ENCODE results near the gene NUSAP1. TPM values are rescaled to one million over a fixed set of nuclear protein-coding genes. Genes with fewer than 3 reads are reported as not detected.

NUSAP1 gene, protein sequence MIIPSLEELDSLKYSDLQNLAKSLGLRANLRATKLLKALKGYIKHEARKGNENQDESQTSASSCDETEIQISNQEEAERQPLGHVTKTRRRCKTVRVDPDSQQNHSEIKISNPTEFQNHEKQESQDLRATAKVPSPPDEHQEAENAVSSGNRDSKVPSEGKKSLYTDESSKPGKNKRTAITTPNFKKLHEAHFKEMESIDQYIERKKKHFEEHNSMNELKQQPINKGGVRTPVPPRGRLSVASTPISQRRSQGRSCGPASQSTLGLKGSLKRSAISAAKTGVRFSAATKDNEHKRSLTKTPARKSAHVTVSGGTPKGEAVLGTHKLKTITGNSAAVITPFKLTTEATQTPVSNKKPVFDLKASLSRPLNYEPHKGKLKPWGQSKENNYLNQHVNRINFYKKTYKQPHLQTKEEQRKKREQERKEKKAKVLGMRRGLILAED
- 16.3 and 71.5 TPM in 2 replicates for total RNA-seq

DNA sequence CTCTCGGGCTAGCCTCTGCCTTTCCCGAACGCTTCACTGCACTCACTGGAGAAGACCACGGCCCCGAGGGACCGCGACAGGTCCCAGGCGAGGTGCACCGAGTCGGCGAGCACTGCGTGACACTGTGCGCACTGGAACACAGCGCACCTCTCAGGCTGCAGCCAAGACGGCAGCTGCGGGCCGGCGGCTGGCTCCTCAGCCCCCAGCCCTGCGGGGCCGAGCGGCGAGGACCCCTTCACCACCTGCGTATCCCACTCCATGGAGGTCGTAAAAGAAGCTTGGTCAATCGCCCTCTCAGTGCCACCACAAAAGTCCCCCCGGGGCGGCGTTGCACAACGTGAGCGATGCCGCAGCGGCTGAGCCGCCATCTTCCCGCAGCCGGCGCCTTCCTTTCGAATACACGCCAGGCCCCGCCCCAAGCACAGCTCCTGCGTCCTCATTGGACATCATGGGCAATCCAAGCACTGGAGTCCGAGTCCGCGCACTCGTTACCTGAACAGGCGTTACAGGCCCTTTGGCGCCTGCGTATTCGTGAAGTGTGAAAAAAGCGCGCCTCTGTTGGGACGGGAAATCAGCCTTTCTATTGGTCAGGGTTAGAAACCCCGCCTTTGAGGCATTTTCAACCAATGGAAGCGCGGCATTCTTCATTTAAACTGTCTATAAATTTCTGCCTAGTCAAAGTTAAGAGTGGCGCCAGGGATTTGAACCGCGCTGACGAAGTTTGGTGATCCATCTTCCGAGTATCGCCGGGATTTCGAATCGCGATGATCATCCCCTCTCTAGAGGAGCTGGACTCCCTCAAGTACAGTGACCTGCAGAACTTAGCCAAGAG lies at the start of gene NUSAP1, which contains the start of gene OIP5:
NUSAP1 (plus strand) TSS at position 688 of the 832 bp plus-strand sequence; CDS start at position 765, 77 bp downstream.
OIP5 (minus strand) TSS at position 398 of the 832 bp plus-strand sequence; CDS start at position 368, 30 bp downstream.

DNA sequence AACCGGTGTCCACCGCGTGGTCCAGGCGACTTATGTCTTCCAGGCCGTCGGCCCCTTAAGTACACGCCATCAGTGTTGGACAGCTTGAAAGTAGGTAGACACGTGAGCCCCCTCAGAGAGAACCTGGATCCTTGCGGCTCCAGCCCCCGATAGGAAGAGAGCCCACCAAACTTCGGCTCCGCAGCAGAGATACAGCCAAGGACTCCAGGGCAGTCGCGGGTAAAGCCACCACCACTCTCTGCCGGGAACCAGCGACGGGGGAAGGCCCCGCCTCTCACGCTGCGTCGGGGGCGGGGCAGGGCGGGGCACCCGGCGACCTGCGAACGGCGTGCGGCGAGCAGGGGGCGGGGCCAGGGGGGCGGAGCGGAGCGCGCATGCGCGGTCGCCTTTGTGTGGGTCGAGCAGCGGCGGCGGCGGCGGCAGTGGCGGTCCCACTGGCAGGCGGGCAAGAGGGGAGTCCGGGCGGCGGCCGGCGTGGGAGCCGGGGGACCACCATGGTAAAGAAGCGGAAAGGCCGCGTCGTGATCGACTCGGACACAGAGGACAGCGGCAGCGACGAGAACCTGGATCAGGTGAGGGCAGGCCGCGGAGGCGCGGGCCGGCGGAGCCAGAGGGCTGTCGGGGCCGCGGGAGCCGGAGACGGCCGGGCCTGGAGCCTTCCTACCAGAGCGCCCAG lies 84.2 kb downstream of the NUSAP1 start, which contains the start of gene RTF1:
RTF1 (plus strand) TSS at position 354 of the 676 bp plus-strand sequence; CDS start at position 375, 21 bp downstream.

Other genes with a start within 250 kb of the NUSAP1 start
- gene INO80, start 216.6 kb upstream of the NUSAP1 start, total RNA-seq, result 27.6 and 30.9 TPM in 2 replicates
- under 0.01 TPM in 1 of 2 replicates, not detected in the other for gene EXD1, start 102.1 kb upstream of the NUSAP1 start, total RNA-seq
- 77.6 and 79.2 TPM in 2 replicates for gene CHP1, start 101.6 kb upstream of the NUSAP1 start, total RNA-seq
- gene OIP5, start 290 bp upstream of the NUSAP1 start, total RNA-seq, result 2.3 and 14.6 TPM in 2 replicates
- 31.3 and 38.5 TPM in 2 replicates for gene NDUFAF1, start 69.6 kb downstream of the NUSAP1 start, total RNA-seq
- gene RTF1, start 84.2 kb downstream of the NUSAP1 start, total RNA-seq, result 10.7 and 18.4 TPM in 2 replicates
- gene ITPKA, start 161.0 kb downstream of the NUSAP1 start, total RNA-seq, result 0.28 and 1.2 TPM in 2 replicates
- under 0.01 and 0.19 TPM in 2 replicates for gene LTK, start 180.9 kb downstream of the NUSAP1 start, total RNA-seq
- 52.0 and 53.6 TPM in 2 replicates for gene RPAP1, start 211.4 kb downstream of the NUSAP1 start, total RNA-seq
- 3.4 and 5.9 TPM in 2 replicates for gene TYRO3, start 226.3 kb downstream of the NUSAP1 start, total RNA-seq